HL-60 (cell line): ENCODE results near the gene DPEP2NB.

ENCODE experiments used
- DNase-seq, 2 experiments: peaks; one replicate each; pipeline ENCODE4 v3.0.0-alpha.2; 2010 to 2020; ENCODE audit warnings: low read depth in 1 of 2, low spot score in 1 of 2
- H3K27ac ChIP-seq: fragments of 250-450 bp; sonication (Bioruptor Pico); replicated peaks from 2 replicates; pipeline ENCODE4 v1.5.1; 2020; ENCODE audit warnings: mild to moderate bottlenecking, moderate library complexity
- H3K27me3 ChIP-seq: fragments of 250-450 bp; sonication (Bioruptor Pico); 2 replicates; pipeline ENCODE4 v1.5.1; 2021; ENCODE audit warnings: mild to moderate bottlenecking, moderate library complexity; ENCODE audit not compliant: insufficient read depth, poor library complexity, severe bottlenecking
- H3K4me3 ChIP-seq: replicated peaks from 2 replicates; pipeline ENCODE4 v1.5.1; 2011; ENCODE audit warnings: mild to moderate bottlenecking, control low read depth, low read length; ENCODE audit not compliant: insufficient read depth
- GABPA ChIP-seq: IDR thresholded peaks from 2 replicates; pipeline ENCODE4 v1.6.1; 2012; ENCODE audit warnings: low read depth
- POLR2AphosphoS5 ChIP-seq: IDR thresholded peaks from 2 replicates; pipeline ENCODE4 v1.6.1; 2012; ENCODE audit warnings: low read depth
- SPI1 ChIP-seq: IDR thresholded peaks from 2 replicates; pipeline ENCODE4 v1.6.1; 2012; ENCODE audit warnings: low read depth, mild to moderate bottlenecking, borderline replicate concordance
- TF ChIP-seq, protein P1 (sequence below): IDR thresholded peaks from one replicate; pipeline ENCODE4 v1.5.1; 2011; ENCODE audit warnings: low read length, control low read depth, inconsistent platforms; ENCODE audit not compliant: insufficient read depth
- TF ChIP-seq, protein P2 (sequence below): IDR thresholded peaks from 2 replicates; pipeline ENCODE4 v1.6.1; 2012; ENCODE audit warnings: low read depth; ENCODE audit not compliant: insufficient replicate concordance

DPEP2NB gene

DNA sequence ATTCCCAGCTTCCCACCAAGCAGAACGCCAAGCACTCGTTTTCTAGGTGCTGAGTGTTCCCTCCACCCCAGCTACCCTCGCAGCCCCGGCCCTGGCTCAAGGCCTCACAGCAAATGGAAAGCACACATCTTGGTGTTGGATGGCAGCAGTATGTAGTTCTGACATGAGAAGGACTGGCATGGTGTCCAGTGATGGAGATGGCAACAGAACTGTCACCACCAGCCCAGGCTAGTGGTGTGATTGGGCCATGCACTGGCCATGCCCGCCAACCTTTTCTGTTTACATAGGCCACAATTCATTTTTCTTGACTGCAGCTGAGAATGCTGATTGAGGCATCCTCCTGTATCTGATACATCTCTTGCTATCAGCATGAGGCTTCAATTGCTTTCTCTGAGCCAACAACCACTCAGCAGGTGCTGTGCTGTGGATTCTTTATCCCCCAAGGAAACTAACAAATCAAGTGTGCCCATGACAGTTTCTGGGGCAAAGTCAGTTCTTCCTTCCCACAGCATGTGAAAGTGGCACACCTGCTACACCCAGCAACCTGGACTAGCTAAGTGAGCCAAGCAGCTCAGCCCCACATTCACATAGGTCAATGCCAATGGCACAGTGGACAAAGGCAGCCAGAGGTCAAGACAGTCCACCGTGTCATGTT is 51.1 kb downstream of the DPEP2NB start:
- no peak overlapping the region for H3K4me3 ChIP-seq
- TF ChIP-seq GABPA = no peak
- TF ChIP-seq SPI1 = no peak
- TF ChIP-seq, protein P1, sequence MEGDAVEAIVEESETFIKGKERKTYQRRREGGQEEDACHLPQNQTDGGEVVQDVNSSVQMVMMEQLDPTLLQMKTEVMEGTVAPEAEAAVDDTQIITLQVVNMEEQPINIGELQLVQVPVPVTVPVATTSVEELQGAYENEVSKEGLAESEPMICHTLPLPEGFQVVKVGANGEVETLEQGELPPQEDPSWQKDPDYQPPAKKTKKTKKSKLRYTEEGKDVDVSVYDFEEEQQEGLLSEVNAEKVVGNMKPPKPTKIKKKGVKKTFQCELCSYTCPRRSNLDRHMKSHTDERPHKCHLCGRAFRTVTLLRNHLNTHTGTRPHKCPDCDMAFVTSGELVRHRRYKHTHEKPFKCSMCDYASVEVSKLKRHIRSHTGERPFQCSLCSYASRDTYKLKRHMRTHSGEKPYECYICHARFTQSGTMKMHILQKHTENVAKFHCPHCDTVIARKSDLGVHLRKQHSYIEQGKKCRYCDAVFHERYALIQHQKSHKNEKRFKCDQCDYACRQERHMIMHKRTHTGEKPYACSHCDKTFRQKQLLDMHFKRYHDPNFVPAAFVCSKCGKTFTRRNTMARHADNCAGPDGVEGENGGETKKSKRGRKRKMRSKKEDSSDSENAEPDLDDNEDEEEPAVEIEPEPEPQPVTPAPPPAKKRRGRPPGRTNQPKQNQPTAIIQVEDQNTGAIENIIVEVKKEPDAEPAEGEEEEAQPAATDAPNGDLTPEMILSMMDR = no peak
- TF ChIP-seq, protein P2, sequence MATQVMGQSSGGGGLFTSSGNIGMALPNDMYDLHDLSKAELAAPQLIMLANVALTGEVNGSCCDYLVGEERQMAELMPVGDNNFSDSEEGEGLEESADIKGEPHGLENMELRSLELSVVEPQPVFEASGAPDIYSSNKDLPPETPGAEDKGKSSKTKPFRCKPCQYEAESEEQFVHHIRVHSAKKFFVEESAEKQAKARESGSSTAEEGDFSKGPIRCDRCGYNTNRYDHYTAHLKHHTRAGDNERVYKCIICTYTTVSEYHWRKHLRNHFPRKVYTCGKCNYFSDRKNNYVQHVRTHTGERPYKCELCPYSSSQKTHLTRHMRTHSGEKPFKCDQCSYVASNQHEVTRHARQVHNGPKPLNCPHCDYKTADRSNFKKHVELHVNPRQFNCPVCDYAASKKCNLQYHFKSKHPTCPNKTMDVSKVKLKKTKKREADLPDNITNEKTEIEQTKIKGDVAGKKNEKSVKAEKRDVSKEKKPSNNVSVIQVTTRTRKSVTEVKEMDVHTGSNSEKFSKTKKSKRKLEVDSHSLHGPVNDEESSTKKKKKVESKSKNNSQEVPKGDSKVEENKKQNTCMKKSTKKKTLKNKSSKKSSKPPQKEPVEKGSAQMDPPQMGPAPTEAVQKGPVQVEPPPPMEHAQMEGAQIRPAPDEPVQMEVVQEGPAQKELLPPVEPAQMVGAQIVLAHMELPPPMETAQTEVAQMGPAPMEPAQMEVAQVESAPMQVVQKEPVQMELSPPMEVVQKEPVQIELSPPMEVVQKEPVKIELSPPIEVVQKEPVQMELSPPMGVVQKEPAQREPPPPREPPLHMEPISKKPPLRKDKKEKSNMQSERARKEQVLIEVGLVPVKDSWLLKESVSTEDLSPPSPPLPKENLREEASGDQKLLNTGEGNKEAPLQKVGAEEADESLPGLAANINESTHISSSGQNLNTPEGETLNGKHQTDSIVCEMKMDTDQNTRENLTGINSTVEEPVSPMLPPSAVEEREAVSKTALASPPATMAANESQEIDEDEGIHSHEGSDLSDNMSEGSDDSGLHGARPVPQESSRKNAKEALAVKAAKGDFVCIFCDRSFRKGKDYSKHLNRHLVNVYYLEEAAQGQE = no peak
- TF ChIP-seq POLR2AphosphoS5 = no peak
- no peak for DNase-seq
- H3K27ac ChIP-seq = no peak overlapping the region
- H3K27me3 ChIP-seq = no peaks in the 10 kb centered on the region

GRCh38 chr16:67963662-67964321 is 51.9 kb downstream of the DPEP2NB start:
- DNase-seq = no peak
- H3K27ac ChIP-seq = no peak overlapping the region
- TF ChIP-seq, protein P2 = no peak
- TF ChIP-seq, protein P1 = no peak
- TF ChIP-seq SPI1 (no peak), GABPA (no peak), POLR2AphosphoS5 (no peak)
- no peak overlapping the region for H3K4me3 ChIP-seq
- H3K27me3 ChIP-seq = no peaks in the 10 kb centered on the region
